Breast epithelium (tissue), 3 donors: ENCODE measurements around the gene THSD4.

Experiments used
- CTCF ChIP-seq, 3 donors: fragments of 450-650 bp; IDR thresholded peaks; one replicate each; pipeline ENCODE4 v1.5.1; 2016 to 2017; ENCODE audit warnings: antibody characterized with exemption in 3 of 3, mild to moderate bottlenecking in 3 of 3, moderate library complexity in 3 of 3
- POLR2A ChIP-seq: fragments of 450-650 bp; IDR thresholded peaks from one replicate; pipeline ENCODE4 v1.6.1; 2016; ENCODE audit warnings: antibody characterized with exemption, mild to moderate bottlenecking, moderate library complexity
- POLR2AphosphoS5 ChIP-seq, 3 donors: sonication (generic); formaldehyde crosslinking; IDR thresholded peaks; one replicate each; pipeline ENCODE4 v1.6.1; 2017; ENCODE audit warnings: antibody characterized with exemption in 3 of 3

GRCh38 chr15:71085809-71086208, 29.5 kb upstream of the THSD4 start:
- TF ChIP-seq CTCF (IDR thresholded peaks at IDR 0.05) = no peak
- no peak for TF ChIP-seq POLR2A
- TF ChIP-seq POLR2AphosphoS5 (IDR thresholded peaks at IDR 0.05) = no peak
